ENCODE data around the gene CNP.

The CNP gene

DNA sequence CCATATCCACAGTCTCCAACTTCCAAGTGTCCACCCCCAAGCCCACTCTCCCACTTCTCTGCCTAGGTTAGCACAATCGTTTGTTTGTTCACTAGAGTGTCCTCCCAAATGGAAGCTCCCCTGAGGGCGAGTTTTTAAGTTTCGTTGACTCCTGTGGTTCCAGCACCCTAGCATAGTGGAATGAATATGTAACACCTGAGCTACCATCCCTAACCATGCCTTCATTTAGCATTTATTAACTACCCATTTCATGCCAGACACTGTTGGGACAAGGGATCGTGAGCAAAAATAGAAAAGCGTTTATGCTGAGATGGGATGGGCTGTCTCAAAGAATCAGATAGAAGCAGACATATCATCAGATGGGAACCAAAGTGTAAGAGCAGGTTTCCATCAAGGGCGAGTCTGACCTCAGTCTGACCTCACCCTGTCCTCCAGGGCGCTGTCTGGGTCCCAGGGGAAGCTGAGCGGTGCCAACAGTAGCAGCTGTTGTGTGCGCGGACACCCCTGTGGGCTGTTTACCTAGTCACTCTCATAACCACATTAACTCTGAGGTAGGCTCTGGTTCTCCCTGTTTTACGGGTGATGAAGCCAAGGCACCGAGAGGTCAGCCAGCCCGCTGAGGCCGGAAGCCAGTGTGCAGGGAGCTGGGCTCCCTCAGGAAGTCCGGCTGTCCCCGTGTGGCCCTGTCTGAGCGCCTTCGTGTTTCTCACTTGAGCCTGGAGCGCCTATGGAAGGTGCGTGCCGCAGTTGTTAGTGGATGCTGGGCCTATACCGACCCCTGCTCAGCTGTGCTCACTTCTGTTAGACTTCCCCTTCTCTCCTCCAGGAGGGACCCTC is 6.2 kb downstream of the CNP start:
- no peak for DNase-seq (ENCODE audit: low read depth in 2 of 2)

DNA sequence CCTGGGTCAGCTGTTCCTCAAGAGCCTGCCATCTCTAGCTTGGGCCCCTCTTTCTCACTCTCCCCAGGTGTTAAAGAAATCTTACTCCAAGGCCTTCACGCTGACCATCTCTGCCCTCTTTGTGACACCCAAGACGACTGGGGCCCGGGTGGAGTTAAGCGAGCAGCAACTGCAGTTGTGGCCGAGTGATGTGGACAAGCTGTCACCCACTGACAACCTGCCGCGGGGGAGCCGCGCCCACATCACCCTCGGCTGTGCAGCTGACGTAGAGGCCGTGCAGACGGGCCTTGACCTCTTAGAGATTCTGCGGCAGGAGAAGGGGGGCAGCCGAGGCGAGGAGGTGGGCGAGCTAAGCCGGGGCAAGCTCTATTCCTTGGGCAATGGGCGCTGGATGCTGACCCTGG is 6.8 kb downstream of the CNP start:
- DNase-seq (ENCODE audit: low read depth in 2 of 2) = no peak

DNA sequence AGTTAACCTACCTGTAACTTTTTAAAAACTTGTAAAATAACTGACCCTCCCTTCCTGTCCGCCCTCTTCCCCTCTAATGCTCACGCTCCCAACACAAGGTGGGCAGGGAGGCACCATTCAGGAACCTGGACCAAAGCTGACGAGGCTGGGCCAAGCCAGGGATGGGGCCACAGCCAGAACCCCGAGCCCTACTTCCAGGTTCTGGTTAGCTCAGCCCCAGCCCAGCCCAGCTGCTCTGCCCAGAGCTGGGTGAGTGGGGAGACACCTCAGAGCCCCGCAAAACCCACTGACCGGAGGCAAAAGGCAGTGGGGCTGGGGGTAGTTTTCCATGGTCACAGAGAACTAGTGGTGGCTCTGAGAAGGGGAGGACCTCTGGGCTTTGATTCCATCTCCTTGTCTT is 7.4 kb downstream of the CNP start:
- DNase-seq (ENCODE audit: low read depth in 2 of 2) = no peak

DNA sequence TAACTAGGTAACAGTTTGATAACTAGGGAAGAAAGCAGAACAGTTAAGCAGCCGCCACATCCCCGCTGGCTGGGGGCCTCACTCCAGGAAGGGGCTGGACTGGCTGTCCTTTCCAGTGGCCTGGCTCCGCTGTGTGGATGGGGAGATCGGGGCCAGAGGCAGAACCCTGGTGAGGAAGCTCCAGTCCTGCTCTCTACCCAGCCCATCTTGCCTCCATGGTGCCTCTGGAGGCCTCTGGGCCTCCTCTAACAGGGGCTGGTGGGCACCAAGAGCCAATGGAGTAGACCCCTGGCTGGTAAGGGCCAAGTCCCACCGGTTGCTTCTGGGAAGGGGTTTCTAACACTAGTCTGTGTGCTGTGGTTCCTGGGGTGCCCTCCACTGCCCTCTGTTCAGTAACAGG is 8.1 kb downstream of the CNP start:
- no peak for DNase-seq (ENCODE audit: low read depth in 2 of 2)

DNA sequence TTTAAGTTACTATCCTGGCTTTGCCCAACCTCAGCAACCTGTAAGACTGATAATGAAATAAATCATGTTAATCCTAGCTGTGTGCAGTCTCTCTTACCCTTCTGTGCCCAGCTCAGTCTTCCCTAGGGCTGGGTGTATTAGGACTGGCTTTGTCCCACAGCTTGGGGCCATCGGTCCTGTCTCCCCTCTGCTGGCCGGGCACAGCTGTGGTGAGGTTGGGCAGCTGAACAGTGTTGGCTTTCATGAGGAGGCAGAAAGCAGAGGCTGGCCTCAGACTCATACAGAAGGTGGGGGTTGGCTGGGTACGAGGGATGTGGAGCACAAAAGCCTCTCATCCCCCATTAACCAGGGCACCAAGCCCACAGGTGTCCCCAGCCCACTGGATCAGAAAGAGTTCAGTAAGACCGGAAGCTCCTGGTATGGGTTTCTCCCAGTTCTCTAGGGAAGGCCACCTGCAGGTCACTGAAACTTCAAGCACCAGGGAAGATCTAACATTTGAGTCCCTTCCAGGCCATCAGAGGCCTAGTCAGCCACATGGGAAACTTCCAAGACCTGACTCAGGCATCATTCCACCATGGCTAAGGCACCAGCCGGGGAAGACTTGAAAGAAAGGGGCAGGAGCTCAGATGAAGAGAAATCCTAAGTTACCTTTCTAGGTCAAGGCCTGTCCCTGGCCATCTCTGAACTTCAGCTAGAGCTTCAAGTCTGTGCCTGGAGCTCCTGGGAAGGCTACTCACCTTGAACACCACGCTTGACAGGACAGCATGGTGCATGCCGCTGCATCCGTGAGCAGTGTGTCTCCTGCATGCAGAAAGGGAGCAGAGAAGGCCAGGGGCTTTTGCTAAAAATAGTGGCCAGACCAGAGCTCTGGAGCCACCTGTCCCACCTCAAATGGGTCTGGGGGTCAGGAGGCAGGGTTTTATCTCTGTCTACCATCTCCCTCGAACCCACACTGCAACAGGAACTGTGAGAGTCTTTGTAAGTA is 8.8 kb downstream of the CNP start:
- DNase-seq (ENCODE audit: low read depth in 2 of 2) = no peak

DNA sequence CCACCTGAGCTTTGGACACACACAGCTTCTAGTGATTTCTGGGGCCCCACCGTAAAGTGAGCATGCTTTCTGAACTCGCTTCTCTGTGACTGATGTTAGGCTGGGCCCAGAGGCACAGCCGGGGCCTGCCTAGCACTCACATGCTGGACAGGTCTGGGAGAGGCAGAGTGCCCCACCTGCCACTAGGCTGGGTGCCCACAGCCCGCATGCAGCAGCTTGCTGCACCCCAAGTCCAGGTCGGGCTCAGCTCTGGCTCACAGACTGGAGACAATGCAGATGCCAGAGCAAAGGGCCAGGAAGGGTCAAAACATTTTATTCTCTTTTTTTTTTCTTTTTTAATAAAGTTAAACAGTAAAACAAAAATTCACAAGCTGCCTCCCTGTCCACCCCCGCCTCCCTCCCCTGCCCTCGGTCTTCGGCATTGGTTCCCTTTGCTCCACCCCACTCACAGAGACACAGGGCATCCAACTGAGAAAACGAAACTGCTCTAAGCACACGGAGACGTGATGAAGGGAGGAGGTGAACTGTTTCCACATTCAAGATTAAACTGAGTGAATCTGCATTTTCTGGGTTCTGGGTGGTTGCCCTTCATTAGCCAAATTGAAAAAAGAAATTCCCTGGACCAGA is 9.7 kb downstream of the CNP start:
- no peak for DNase-seq (ENCODE audit: low read depth in 2 of 2)

DNA sequence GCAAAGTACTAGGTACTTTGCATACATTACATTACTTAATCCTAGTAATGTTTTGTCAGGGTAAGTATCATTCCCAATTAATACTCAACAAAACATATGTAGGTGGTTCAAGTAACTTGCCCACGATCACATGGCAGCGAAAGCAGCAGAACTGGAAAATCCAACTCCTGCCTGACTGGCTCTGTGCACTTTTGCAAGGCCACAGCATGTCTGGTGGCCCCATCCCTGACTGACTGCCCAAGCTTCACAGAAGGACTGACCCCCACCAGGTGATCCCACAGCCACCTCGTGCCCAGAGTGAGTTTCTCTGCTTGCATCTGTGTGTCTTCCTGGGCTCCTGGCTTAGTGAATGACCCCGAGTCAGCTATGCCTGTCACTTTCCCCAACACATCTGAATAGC is 11.4 kb downstream of the CNP start:
- DNase-seq (ENCODE audit: low read depth in 2 of 2) = no peak

DNA sequence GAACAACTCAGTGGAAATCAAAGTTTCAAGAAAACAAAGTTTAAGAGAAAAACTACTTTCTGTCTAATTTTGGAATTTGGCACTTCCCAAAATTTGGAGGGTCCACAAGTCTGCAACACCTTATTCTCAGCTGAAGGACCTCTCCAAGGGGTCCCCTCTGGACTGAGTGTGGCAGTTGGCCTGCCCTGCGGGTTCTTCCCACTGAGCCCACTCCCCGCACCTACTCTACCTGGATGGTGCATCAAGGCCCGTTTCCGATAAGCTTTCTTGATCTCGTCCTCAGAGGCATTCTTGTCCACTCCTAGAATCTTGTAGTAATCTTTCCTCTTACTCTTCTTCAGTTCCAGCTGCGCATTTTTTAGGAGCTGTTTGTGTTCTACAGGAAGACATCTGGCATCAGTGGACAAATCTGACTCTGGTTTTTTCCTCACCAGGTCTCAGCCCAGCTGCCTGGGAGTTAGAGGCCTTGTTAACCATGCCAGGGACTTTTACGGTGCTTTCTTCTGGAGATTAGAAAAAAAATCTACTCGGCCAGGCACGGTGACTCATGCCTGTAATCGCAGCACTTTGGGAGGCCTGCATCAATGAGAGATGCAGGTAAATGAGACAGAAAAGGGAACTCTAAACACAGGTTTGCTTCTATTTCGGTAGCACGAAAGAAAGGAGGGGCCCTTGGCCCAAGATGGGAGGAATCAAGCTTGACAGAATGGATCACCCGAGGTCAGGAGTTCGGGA is 15.6 kb downstream of the CNP start:
- no peak for DNase-seq (ENCODE audit: low read depth in 2 of 2)

DNA sequence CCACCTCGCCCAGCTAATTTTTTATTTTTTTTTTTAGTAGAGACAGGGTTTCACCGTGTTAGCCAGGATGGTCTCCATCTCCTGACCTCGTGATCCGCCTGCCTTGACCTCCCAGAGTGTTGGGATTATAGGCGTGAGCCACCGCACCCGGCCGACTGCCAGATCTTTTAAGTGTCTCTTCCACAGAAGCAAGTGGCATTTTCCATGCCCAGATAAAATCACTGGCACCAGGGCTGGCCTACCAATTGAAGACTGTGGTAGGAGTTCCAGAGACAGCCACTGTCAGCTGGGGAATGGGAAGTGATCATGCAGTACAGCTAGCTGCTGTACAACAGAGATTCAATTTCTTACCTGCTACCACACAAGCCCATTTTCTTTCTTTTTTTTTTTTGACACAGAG is 17.9 kb downstream of the CNP start:
- no peak for DNase-seq (ENCODE audit: low read depth in 2 of 2)

DNA sequence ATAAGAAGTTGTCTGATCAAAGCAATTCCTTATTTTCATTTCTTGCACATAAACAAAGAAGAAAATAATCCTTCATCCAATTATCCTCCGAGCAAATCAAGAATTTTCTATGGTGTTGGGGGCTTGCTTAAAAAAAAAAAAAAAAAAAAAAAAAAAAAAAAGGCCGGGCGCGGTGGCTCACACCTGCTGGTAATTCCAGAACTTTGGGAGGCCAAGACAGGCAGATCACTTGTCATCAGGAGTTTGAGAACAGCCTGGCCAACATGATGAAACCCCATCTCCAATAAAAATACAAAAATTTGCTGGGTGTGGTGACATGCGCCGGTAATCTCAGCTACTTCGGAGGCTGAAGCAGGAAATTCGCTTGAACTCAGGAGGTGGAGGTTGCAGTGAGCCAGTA is 19.3 kb downstream of the CNP start:
- DNase-seq (ENCODE audit: low read depth in 2 of 2) = no peak

DNA sequence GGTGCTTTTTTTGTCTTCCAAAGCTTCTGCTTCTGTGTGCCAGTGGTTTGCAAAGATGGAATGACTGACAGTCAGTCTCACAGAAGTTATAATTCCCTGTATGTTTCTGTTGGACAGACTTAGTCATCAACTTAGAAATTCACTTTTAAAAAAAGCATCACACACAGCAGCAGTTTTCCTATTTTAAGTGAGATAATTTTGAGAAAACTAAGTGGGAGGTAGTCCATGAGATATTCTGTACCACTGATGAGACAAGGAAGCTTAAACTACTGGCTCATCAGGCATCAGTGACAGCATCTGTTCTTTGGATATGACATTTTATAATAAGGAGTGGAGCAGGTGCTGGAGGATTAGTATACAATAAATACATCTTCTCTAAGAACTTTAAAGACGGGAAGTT is 20.0 kb downstream of the CNP start:
- no peak for DNase-seq (ENCODE audit: low read depth in 2 of 2)

DNA sequence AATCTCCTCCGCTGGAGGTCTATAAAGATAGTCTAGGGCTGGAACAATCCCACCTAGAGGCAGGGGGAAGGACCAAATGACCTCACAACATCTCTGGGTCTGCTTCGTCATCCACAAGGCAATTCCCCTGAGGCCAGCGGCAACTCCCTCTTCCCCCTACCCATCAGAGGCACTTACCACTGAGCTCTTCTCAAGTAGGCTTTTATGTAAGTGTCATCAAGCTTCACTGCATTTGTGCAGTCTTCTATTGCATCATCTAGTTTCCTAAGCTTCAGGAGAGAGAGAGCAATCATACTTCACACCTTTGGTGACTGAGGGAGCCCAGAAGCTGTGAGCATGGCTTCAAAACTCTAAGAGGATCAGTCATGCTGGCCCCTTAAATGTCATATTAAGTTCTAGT is 21.0 kb downstream of the CNP start:
- DNase-seq (ENCODE audit: low read depth in 2 of 2) = no peak

DNA sequence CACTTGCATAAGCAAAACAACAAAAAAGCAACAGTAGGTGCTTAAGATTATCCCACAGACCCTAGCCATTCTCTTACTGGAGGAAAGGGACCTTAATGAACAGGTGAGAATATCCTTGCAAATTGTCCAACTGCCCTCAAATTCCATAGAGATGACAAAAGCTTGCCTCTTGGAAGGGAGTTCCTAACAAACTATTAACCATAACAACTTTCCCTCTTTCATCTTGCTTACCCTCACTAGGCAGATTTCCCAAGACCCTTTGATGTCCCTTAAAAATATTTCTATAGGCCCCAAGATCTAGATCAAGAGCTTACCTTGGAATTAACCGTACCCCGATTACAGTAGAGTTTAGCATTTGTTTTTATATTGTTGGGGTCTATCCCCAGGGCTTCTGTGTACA is 21.8 kb downstream of the CNP start:
- DNase-seq (ENCODE audit: low read depth in 2 of 2) = no peak

DNA sequence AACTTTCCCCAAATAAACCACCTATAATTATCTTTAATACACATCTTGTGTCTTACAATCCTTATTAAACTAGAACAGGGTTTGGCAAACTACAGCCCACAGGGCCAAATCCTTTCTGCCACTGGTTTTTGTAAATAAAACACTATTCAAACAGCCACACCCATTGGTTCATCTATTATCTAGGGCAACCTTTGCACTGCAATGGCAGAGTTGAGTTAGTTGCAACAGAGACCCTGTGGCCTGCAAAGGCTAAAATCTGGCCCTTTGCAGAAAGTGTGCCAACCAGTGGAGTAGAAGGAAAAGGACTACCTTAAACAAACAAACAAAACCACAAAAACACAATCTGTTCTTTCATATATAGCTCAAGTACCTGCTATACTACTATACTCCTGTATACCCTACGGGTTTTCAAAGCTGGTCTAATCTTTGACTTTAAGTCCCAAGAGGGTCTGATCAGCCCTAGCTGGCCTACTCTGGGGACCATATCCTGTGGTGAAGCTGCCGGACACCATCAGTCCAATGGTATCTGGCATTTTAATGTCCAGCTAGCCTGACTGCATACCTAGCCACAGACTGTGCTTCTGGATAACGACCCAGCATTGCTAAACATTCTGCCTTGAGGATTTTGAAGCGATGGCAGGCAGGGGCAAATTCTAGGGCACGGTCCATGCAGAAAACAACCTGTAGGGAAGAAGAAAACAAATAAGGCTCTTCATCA is 23.3 kb downstream of the CNP start:
- no peak for DNase-seq (ENCODE audit: low read depth in 2 of 2)

DNA sequence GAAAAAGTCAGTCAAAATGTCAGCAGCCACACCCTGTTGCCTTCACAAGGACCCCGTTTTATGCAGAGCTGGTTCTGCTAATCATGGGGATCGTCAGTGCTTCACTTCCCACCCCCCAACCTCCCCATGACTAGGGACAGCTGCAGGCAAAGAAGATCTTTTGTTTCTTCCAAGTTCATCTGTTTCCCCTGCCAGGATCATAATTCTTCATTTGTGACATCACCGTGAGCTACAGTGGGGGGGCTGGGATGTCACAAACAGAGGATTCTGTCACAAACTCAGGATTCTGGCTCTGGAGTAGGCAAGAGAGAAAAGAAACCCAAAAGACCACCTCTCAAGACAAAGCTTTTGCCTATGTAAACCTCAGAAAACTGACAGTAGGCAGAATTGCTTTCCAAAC is 26.0 kb downstream of the CNP start:
- no peak for DNase-seq (ENCODE audit: low read depth in 2 of 2)

DNA sequence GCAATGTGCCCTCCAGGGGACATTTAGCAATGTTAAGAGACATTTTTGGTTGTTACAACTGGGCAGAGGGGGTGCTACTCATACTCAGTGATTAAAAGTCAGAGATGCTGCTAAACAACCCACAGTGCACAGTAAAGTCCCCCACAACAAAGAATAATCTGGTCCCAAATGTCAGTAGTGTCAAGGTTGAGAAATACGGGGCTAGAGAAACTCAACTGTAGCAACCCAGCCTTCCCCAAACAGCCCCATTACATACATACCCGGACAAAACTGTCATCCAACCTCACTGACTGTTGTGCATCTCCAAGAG is 30.2 kb downstream of the CNP start:
- no peak for DNase-seq (ENCODE audit: low read depth in 2 of 2)

DNA sequence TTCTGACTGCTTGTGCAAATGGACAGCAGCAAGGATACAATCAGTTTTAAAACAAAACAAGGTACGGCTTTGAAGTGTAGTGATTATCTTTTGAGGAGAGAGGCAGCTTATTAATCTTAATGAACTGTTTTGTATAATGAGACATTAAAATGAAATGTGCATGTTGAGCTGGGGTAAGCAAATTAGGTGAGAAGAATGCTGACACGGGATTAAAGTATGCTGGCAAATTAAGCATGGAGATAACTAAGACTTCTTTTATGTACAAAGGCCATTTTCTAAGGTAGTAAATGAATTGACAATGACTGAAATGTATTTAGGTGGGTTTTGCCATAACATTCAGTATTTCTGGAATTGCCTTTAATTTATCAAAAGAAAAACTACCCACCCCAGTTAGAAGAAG is 31.9 kb downstream of the CNP start:
- DNase-seq (ENCODE audit: low read depth in 2 of 2) = no peak

DNA sequence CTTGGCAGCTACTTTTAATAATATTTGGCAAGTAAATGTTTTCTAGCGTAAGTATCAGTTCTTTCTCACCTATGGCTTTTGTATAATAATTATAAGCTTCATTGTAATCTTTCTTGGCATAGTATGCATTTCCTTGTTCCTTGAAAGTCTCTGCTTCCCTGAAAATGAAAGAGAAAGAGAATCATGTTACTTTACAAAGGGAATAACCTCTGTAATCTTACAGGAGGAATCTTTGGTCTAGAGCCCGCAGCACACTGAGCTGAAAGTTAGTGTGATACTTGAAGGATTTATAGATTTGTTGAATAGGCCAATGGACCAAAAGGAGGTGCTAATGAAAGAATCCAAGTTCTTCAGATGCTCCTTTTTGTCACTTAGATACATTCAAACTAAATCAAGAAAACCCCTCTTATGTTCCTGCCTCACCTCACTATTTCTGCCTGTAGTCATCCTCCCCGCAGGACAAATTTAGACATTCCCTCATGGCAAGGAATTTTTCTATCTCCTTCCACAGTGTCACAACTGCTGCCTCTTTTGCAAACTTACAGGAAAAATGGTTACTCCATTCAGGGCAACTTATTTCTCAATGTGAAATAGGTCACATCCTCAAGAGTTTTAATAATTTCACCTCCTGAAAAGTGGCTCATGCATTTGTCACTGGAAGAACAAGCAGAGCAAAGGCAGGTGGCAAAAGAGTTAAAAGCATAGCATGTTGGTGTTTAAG is 34.0 kb downstream of the CNP start:
- DNase-seq (ENCODE audit: low read depth in 2 of 2) = no peak

DNA sequence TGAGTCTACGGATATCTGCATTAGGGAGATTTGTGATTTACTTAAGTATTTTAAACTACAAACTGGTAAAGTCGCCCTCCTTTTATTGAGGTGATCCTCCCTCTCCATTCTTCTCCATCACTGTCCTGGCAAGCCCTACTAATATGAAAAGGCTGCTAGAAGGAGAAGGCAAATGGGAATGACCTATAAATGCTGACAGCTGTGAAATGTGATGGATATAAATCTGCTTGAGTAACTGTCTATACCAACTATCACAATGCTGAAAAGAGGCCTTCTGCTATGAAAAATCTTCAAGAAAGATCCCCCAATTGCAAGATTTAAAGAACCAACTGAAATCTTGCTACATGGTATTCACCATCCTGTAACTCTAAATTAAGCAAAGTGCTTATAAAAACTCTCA is 35.1 kb downstream of the CNP start:
- DNase-seq (ENCODE audit: low read depth in 2 of 2) = no peak

DNA sequence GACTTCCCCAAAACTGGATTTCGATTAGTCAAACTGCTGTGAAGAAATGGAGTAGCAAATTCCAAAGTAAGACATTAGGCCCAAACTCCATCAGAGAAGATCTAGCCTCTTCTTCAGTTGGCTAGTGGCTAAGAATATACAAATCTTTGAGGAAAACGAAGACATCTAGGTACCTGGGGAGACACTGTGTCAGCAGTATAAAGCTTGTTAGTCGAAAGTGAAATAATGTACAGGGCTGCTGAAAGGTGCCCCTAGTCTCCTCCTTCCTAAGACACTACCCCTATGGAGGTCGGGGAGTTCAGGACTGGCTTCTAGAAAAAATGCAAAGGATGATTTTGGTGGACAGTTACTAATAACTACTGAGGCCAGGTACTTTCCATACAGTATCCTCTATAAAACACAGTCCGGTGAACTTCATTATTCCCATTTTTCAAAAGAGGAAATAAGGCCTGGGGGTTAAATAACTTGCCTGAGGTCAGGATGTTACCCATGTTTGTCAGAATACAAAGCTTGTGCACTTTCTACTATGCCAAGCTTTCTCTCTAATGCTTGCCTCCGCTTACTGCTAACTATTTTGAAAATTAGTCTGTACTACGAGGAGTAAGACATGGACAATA is 35.7 kb downstream of the CNP start:
- DNase-seq (ENCODE audit: low read depth in 2 of 2) = no peak

Data from fibroblast of skin of left biceps (primary cell).